DLD1 (cell line): Measurements from ENCODE around the gene PIP5K1B.

Source experiments
- in situ Hi-C: cut with HindIII; loops from 2 replicates; pipeline ENCODE4 v1.10.0; 2017; ENCODE audit warnings: low sequenced_read_pairs

PIP5K1B gene

DNA sequence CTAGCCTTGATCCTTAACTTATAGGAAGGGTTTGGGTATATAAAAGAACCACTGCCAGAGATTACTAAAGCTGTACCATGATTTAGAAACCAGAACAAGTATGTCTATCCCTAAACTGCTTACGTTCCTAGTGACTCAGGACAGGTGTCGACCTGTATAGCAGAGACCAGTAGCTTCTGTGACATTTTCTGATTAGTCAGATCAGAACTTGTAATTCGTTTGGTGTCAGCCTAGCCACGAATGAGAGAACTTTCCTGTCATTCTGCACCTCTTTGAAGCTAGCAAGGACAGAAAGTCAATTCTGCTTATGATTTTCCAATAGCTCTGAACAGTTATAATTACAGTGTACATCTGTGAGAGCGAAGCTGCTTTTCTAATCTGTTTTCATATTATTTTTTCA is 269.4 kb downstream of the PIP5K1B start:
- in situ Hi-C loops, result no loop called here

DNA sequence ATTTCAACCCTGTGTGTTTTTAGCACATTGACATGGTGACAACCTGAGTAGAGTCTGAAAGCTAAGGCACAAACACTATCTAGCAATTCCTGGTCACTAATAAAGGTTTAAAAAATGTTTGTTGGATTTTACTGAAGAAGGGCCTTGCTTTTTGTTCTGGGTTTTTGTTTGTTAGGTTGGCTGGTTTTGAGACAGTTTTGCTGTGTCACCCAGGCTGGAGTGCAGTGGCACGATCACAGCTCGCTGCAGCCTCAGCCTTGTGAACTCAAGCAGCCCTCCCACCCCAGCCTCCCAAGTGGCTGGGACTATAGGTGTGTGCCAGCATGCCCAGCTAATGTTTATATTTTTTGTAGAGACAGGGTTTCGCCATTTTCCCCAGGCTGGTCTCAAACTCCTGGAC is 269.9 kb downstream of the PIP5K1B start:
- in situ Hi-C loops, result loop anchor here (25.0 kb wide), 1 partner anchor 88 kb away; no protein-coding TSS in a partner anchor

DNA sequence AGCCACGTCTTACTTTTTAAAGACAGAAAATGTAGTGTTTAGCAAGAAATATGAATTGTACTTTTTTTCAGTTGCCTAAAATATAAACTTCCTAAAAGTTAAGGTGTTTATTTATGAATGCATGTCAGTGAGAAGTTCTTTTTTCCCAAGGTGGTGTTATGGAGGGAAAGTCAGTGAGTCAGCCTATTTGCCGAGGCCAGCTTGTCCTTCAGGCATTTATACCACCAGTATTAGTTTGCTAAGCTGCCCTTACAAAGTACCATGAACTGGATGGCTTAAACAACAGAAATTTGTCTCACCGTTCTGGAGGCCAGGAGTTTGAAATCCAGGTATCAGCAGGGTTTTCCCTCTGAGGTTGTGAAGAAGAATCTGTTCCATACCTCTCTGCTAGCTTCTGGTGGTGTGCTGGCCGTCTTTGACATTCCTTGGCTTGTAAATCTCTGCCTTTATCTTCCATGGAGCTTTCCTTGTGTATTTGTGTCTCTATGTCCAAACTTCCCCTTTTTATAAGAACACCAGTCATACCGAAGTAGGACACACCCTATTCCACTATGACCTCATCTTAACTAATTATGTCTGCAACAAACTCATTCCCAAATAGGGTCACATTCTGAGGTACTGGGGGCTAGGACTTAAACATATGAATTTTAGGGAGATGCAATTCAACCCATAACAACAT is 270.5 kb downstream of the PIP5K1B start:
- in situ Hi-C loops, result loop anchor here (25.0 kb wide), 1 partner anchor 88 kb away; no protein-coding TSS in a partner anchor

DNA sequence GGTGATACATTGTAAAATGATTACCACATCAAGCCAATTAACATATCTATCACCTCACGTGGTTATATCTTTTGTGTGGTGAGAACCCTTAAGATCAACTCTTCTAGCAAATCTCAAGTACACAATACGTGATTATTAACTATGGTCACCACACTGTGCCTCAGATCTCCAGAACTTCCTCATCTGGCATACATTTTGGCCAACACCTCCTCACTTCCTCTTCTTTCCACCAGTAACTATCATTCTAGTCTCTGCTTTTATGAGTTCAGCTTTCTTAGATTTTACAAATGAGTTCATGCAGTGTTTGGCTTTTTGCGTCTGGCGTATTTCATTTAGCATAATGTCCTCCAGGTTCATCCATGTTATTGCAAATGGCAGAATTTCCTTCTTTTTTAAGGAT is 273.0 kb downstream of the PIP5K1B start:
- in situ Hi-C loops, result loop anchor here (25.0 kb wide), 1 partner anchor 91 kb away; no protein-coding TSS in a partner anchor

DNA sequence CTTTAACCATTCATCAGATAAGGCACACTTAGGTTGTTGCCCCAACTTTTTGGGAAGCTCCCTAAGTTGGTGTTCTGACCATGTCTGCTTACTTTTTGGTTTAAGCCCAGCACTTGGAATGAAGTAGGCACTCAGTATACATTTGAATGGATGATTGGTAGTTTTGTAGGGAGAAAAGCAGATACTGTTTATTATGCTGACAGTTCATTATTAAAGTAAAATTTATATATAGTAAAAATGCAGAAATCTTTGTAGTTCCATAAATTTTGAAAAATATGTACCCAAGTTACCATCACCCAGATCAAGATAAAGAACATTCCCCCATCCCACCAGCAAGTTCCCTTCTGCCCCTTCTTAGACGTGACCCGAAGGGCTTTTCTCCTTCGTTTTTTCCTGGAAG is 273.5 kb downstream of the PIP5K1B start:
- in situ Hi-C loops, result loop anchor here (25.0 kb wide), 1 partner anchor 91 kb away; no protein-coding TSS in a partner anchor

- in situ Hi-C loops, result loop anchor here (25.0 kb wide), 1 partner anchor 92 kb away; no protein-coding TSS in a partner anchor
Measured at GRCh38 chr9:68979538-68980314, 274.7 kb downstream of the PIP5K1B start.

- in situ Hi-C loops, result loop anchor here (25.0 kb wide), 1 partner anchor 93 kb away; no protein-coding TSS in a partner anchor
Measured at GRCh38 chr9:68980341-68980914, 275.4 kb downstream of the PIP5K1B start.

DNA sequence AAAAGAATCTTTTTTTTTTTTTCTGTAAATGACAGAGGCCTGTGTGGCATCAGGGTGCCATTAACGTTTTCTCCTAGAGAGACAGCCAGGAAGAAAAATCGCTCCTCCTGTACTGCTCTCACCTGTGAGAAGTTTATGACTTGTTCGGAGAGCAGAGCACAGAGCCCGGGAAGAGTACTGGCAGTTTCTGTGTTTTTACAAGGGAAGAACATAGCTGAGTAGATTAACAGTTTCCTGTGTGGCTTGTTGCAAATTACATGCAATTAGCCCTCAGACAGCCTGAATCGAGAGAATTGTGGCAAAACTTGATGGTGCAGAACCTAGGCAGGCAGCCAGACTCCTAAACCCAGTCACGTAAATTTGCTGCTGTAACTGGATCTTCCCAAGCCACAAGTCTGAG is 276.7 kb downstream of the PIP5K1B start:
- in situ Hi-C loops, result loop anchor here (25.0 kb wide), 1 partner anchor 94 kb away; no protein-coding TSS in a partner anchor

DNA sequence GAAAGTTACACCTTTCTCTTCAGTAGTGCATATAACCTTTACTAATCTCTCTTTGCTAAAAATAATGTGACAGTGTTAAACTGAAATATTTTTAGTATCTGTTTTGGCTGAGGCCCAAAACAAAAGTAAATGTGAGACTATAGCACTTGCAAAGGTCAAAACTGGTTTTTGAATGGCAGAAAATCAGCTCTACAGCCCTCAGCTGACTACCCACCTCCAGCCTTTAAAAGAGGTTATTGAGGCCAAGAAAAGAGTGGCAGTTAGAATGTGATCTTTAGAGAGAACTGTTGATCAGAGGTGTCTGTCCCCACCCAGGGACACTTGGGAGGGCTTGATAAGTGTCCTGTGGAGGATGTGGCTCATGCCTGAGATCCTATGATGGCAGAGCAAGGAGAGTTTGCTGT is 278.0 kb downstream of the PIP5K1B start:
- in situ Hi-C loops, result loop anchor here (25.0 kb wide), 1 partner anchor 96 kb away; no protein-coding TSS in a partner anchor

DNA sequence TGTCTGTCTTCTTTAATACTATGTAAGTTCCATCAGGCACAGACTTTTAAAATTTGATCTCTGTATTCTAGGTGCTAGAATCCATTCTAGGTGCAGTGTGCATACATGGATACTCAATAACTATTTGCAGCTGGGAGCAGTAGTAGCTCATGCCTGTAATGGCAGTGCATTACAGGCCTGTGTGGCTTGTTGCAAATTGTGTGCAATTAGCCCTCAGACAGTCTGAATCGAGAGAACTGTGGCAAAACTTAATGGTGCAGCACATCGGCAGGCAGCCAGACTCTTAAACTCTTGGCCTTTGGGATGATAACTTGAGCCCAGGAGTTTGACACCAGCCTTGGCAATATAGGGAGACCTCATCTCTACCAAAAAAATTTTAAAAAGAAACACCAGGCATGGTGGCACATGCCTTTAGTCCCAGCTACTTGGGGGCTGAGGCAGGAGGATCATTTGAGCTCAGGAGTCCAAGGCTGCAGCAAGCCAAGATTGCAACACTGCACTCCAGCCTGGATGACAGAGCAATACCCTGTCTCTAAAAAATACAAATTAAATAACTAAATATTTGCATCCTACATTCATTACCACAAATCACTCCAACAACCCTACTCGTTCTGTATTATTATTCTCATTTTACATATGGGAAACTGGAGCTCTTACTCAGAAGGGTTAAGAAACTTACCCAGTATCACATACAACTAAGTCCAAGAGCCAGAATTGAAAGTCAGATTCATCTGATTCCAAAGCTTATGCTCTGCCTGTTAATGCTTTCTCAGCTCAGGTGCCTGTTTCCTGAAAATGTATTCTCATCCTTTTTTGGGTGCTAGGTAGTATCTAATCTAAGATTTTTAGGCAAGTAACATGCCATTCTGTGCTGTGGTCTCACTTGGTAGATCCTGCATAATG is 278.7 kb downstream of the PIP5K1B start:
- in situ Hi-C loops, result loop anchor here (25.0 kb wide), 1 partner anchor 96 kb away; no protein-coding TSS in a partner anchor

GRCh38 chr9:68986949-68987348 is 281.9 kb downstream of the PIP5K1B start:
- in situ Hi-C loops, result loop anchor here (25.0 kb wide), 1 partner anchor 100 kb away; no protein-coding TSS in a partner anchor

DNA sequence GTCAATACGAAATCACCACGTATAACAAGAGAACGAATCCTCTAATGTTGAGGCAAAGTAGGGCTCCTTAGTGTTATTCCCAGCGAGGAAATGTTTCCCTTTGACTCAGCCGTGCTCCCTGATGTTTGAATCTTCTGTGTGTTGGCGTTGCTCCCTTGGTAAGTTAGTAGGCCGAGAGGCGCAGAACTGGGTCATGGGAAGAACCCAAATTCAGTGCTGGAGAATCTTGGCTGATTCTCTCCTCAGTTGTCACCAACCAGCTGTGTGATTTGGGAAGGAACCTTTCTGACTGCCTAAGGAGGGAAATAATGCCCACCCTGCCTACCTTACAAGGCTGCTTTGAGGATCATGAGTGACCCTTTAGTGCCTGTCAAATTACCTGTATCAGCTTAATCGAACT is 286.4 kb downstream of the PIP5K1B start:
- in situ Hi-C loops, result loop anchor here (10.0 to 25.0 kb wide), 2 partner anchors 104 to 407 kb away; no protein-coding TSS in a partner anchor

DNA sequence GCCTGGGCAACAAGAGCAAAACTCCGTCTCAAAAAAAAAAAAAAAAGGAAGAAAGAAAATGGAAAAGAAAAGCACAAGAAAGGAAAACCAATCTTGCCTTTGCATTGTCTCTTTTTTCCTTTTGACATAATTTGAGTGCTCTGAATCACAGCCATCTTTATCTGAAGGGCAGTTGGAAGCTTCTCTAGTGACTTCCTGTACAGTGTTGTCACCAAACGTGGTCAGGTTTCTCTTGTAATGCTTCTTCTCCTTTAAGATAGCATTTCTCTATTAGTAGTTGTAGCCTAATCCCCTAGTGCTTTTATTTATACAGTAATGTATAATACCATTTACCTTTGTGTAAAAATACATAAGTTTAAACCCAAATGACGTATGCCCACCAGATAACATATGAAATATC is 290.7 kb downstream of the PIP5K1B start:
- in situ Hi-C loops, result loop anchor here (10.0 to 25.0 kb wide), 2 partner anchors 108 to 411 kb away; no protein-coding TSS in a partner anchor

DNA sequence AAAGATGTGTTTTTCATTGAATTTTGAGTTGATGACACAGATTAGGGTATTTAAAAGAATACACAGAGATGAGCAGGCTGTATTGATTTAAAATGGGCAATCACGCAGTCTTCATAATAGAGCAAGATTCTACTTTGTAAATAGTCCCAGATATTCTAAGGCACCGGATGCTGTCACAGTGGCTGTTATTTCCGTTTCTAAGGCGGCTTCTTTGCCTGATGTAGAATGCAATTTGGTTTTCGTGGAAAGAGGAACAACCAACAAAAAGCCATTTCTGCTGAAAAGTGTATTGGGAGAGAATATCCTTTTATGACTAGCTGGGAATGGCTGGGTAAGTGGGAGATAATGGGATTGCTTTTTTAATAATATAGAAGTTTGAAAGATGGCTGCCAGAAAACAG is 291.4 kb downstream of the PIP5K1B start:
- in situ Hi-C loops, result loop anchor here (10.0 to 25.0 kb wide), 2 partner anchors 109 to 412 kb away; no protein-coding TSS in a partner anchor

GRCh38 chr9:68997666-68998065 is 292.6 kb downstream of the PIP5K1B start:
- in situ Hi-C loops, result loop anchor here (10.0 to 25.0 kb wide), 2 partner anchors 110 to 413 kb away; no protein-coding TSS in a partner anchor

DNA sequence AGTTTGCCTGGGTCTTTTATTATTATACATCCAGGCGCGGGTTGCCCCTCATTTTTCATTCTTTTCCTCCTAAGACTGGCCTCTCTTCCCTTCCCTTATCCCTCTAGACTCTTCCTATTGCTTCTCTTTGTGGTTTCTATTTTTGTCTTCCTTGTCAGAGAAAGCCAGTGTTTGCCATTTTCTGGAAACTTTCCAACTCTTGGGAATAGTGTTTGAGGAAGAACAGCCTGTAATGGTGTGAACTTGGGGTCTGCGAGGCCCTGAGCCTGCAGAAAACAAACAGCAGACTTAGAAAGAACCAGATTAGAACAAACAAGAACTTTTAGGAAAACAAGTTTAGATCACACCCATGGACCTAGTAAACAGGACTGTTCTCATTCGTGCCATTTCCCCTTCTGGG is 293.3 kb downstream of the PIP5K1B start:
- in situ Hi-C loops, result loop anchor here (10.0 to 25.0 kb wide), 2 partner anchors 111 to 414 kb away; no protein-coding TSS in a partner anchor

DNA sequence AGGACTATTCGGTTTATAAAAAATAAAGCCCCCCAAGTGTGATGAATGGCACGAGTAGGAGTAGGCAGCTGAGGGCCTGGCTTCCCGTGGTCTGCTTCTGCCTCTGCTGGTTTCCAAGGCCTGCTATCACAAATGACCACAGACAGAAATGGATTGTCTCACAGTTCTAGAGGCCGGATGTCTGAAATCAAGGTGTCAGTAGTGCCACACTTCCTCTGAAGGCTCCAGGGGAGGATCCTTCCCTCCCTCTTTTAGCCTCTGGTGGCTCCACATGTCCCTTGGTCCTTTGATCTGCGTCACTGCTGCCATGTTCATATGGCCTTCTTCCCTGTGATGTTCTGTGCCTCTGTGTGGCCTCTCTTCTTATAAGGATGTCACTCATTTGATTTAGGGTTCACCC is 293.8 kb downstream of the PIP5K1B start:
- in situ Hi-C loops, result loop anchor here (10.0 to 25.0 kb wide), 2 partner anchors 112 to 414 kb away; no protein-coding TSS in a partner anchor

- in situ Hi-C loops, result loop anchor here (10.0 to 25.0 kb wide), 2 partner anchors 112 to 415 kb away; no protein-coding TSS in a partner anchor
Measured at GRCh38 chr9:68999393-69000105, 294.5 kb downstream of the PIP5K1B start.

- in situ Hi-C loops, result no loop called here
Measured at GRCh38 chr9:69001921-69002320, 296.9 kb downstream of the PIP5K1B start.
